ENCODE measurements around the gene RBMS3.

DNA sequence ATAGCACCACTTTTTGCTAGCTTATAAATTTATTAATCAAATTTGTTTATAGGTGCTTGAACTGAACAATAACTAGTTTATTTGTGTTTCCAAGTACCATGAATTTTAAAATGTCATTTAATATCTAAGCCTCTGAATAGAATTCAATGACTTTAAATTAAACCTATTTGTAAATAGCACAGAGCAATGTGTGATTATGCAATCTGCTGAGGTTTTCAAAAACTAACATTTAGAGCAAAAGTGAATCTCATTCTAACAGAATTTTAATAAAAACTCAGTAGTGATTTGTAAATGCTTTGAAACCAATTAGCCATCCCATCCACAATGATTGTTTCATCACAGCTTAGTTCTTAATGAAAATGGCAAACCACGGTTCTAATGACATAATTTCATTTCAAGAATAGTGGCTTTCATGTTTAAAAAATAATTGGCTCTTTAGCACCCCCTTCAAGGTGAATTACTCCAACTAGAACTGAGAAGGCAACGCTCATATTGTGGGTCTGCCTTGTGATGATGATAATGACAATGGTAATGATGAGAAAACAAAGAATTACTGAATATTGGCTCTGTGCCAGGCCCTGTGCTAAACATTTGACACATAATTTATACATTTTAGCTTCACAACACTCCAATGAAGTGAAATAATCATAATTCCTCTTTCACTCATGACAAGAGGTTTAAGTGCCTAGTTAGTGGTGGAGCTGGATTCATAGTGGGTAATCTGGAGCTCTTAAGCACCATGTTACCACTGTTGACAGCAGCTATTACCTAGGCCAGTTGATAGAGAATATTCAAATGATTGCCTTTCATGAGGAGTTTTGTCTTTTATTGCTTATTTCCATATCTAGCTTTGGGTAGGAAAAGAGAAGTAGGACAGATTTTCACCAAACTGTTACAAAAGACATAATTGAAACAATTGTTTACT is 145.7 kb downstream of the RBMS3 start:
- TF ChIP-seq, protein P1, sequence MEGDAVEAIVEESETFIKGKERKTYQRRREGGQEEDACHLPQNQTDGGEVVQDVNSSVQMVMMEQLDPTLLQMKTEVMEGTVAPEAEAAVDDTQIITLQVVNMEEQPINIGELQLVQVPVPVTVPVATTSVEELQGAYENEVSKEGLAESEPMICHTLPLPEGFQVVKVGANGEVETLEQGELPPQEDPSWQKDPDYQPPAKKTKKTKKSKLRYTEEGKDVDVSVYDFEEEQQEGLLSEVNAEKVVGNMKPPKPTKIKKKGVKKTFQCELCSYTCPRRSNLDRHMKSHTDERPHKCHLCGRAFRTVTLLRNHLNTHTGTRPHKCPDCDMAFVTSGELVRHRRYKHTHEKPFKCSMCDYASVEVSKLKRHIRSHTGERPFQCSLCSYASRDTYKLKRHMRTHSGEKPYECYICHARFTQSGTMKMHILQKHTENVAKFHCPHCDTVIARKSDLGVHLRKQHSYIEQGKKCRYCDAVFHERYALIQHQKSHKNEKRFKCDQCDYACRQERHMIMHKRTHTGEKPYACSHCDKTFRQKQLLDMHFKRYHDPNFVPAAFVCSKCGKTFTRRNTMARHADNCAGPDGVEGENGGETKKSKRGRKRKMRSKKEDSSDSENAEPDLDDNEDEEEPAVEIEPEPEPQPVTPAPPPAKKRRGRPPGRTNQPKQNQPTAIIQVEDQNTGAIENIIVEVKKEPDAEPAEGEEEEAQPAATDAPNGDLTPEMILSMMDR (IDR thresholded peaks at IDR 0.05), result no peak
- TF ChIP-seq POLR2A (IDR thresholded peaks at IDR 0.05) (no peak), EP300 (IDR thresholded peaks at IDR 0.05) (no peak)
